OCI-LY7 (cell line): ENCODE results near the gene C5orf47.

Experiments used
- CTCF ChIP-seq: fragments of 200-600 bp; sonication (generic); conservative IDR thresholded peaks from 2 replicates; pipeline ENCODE4 v1.5.1; 2014; ENCODE audit warnings: mild to moderate bottlenecking, antibody characterized with exemption, low read length, moderate library complexity, mixed read lengths
- EZH2phosphoT487 ChIP-seq: fragments of 200-600 bp; sonication (generic); IDR thresholded peaks from 2 replicates; pipeline ENCODE4 v1.6.1; 2018; ENCODE audit warnings: low read depth, borderline replicate concordance, mild to moderate bottlenecking, mixed run types, antibody characterized with exemption, low read length, moderate library complexity, mixed read lengths

GRCh38 chr5:173945160-173945559, 43.8 kb upstream of the C5orf47 start:
- TF ChIP-seq CTCF (no peak), EZH2phosphoT487 (no peak)
